H9 (cell line): ENCODE results near the gene FAM237B. TPM values are rescaled to one million over a fixed set of nuclear protein-coding genes. Genes with fewer than 3 reads are reported as not detected.

Experiments used
- DNase-seq: peaks from one replicate; pipeline ENCODE4 v3.0.0-alpha.2; 2017
- H2AFZ ChIP-seq: one replicate; pipeline ENCODE4 v1.6.1; 2013; ENCODE audit warnings: mild to moderate bottlenecking, low read length, control low read depth, moderate library complexity
- H2AK5ac ChIP-seq: 2 replicates; pipeline ENCODE4 v1.6.1; 2013; ENCODE audit warnings: low read length, control low read depth, mixed read lengths; ENCODE audit not compliant: insufficient read length
- H2BK120ac ChIP-seq: one replicate; pipeline ENCODE4 v1.6.1; 2013; ENCODE audit warnings: low read depth, mild to moderate bottlenecking, low read length, control low read depth, inconsistent platforms; ENCODE audit not compliant: poor library complexity, severe bottlenecking
- H2BK12ac ChIP-seq: 2 replicates; pipeline ENCODE4 v1.6.1; 2013; ENCODE audit warnings: low read length, control low read depth, mixed read lengths, low read depth; ENCODE audit not compliant: insufficient read length
- H2BK15ac ChIP-seq: 2 replicates; pipeline ENCODE4 v1.6.1; 2013; ENCODE audit warnings: low read depth, low read length, control low read depth
- H2BK20ac ChIP-seq: one replicate; pipeline ENCODE4 v1.6.1; 2013; ENCODE audit warnings: low read depth, mild to moderate bottlenecking, low read length, control low read depth, inconsistent platforms; ENCODE audit not compliant: poor library complexity, severe bottlenecking
- H2BK5ac ChIP-seq: 2 replicates; pipeline ENCODE4 v1.6.1; 2013; ENCODE audit warnings: low read length, control low read depth, mixed read lengths; ENCODE audit not compliant: insufficient read length
- H3K14ac ChIP-seq: 2 replicates; pipeline ENCODE4 v1.6.1; 2013; ENCODE audit warnings: low read length, control low read depth; ENCODE audit not compliant: insufficient read depth
- H3K18ac ChIP-seq: 2 replicates; pipeline ENCODE4 v1.6.1; 2013; ENCODE audit warnings: low read depth, mild to moderate bottlenecking, mixed read lengths, low read length, control low read depth; ENCODE audit not compliant: insufficient read length
- H3K23ac ChIP-seq: 2 replicates; pipeline ENCODE4 v1.6.1; 2013; ENCODE audit warnings: low read length, control low read depth, mixed read lengths, low read depth; ENCODE audit not compliant: insufficient read length
- H3K23me2 ChIP-seq: 2 replicates; pipeline ENCODE4 v1.6.1; 2013; ENCODE audit warnings: low read depth, mild to moderate bottlenecking, mixed read lengths, low read length, control low read depth; ENCODE audit not compliant: insufficient read length, poor library complexity, severe bottlenecking
- H3K27ac ChIP-seq: 2 replicates; pipeline ENCODE4 v1.5.1; 2013; ENCODE audit warnings: low read length, control low read depth, mixed read lengths, low read depth; ENCODE audit not compliant: insufficient read length
- H3K27me3 ChIP-seq: 2 replicates; pipeline ENCODE4 v1.6.1; 2013; ENCODE audit warnings: low read length, control low read depth, inconsistent platforms; ENCODE audit not compliant: insufficient read depth
- H3K4ac ChIP-seq: 2 replicates; pipeline ENCODE4 v1.6.1; 2013; ENCODE audit warnings: low read depth, mild to moderate bottlenecking, control low read depth, inconsistent platforms, low read length, moderate library complexity
- H3K4me1 ChIP-seq: 2 replicates; pipeline ENCODE4 v1.6.1; 2013; ENCODE audit warnings: low read length, control low read depth, inconsistent platforms; ENCODE audit not compliant: insufficient read depth
- H3K4me2 ChIP-seq: 2 replicates; pipeline ENCODE4 v1.6.1; 2013; ENCODE audit warnings: low read length, control low read depth, mixed read lengths; ENCODE audit not compliant: insufficient read length, insufficient read depth
- H3K56ac ChIP-seq: 2 replicates; pipeline ENCODE4 v1.6.1; 2013; ENCODE audit warnings: low read depth, mild to moderate bottlenecking, mixed read lengths, low read length, control low read depth; ENCODE audit not compliant: insufficient read length
- H3K79me1 ChIP-seq: 2 replicates; pipeline ENCODE4 v1.6.1; 2013; ENCODE audit warnings: low read depth, mild to moderate bottlenecking, moderate library complexity, low read length, control low read depth, inconsistent platforms; ENCODE audit not compliant: insufficient read depth, poor library complexity, severe bottlenecking
- H3K79me2 ChIP-seq: 2 replicates; pipeline ENCODE4 v1.6.1; 2013; ENCODE audit warnings: low read length, control low read depth, inconsistent platforms; ENCODE audit not compliant: insufficient read depth
- H3K9ac ChIP-seq: 2 replicates; pipeline ENCODE4 v1.6.1; 2013; ENCODE audit warnings: low read length, control low read depth, mixed read lengths; ENCODE audit not compliant: insufficient read length; ENCODE audit errors: extremely low read depth
- H3K9me3 ChIP-seq: one replicate; pipeline ENCODE4 v1.6.1; 2013; ENCODE audit warnings: low read depth, low read length, inconsistent platforms; ENCODE audit not compliant: control insufficient read depth
- H3T11ph ChIP-seq: one replicate; pipeline ENCODE4 v1.6.1; 2013; ENCODE audit warnings: mild to moderate bottlenecking, low read length, control low read depth, inconsistent platforms
- H4K20me1 ChIP-seq: one replicate; pipeline ENCODE4 v1.6.1; 2013; ENCODE audit not compliant: control insufficient read depth, insufficient read length, insufficient read depth
- H4K5ac ChIP-seq: 2 replicates; pipeline ENCODE4 v1.6.1; 2013; ENCODE audit warnings: low read depth, mild to moderate bottlenecking, mixed read lengths, low read length, control low read depth; ENCODE audit not compliant: insufficient read length
- H4K8ac ChIP-seq: replicated peaks from 2 replicates; pipeline ENCODE4 v1.6.1; 2013; ENCODE audit warnings: low read length, control low read depth, mixed read lengths, low read depth; ENCODE audit not compliant: insufficient read length
- H4K91ac ChIP-seq: 2 replicates; pipeline ENCODE4 v1.6.1; 2013; ENCODE audit warnings: low read depth, mild to moderate bottlenecking, moderate library complexity, mixed read lengths, low read length, control low read depth; ENCODE audit not compliant: insufficient read length
- H3K27ac Mint-ChIP-seq, 3 experiments: 2 replicates in 2 of 3; 3 replicates in 1 of 3; pipeline ENCODE4 v1.8.0; 2020 to 2021; ENCODE audit warnings: mixed read lengths in 3 of 3, mild to moderate bottlenecking in 1 of 3, moderate library complexity in 1 of 3
- H3K27me3 Mint-ChIP-seq: 2 replicates; pipeline ENCODE4 v1.8.0; 2021; ENCODE audit warnings: low read depth, mild to moderate bottlenecking, moderate library complexity, mixed read lengths
- H3K36me3 Mint-ChIP-seq, 3 experiments: 2 replicates in 2 of 3; 3 replicates in 1 of 3; pipeline ENCODE4 v1.8.0; 2020 to 2021; ENCODE audit warnings: low read depth in 3 of 3, mixed read lengths in 3 of 3; ENCODE audit not compliant: insufficient read depth in 1 of 3
- H3K4me1 Mint-ChIP-seq, 2 experiments: 2 replicates each; pipeline ENCODE4 v1.8.0; 2020; ENCODE audit warnings: mixed read lengths in 2 of 2
- H3K4me3 Mint-ChIP-seq, 2 experiments: 2 replicates in 1 of 2; 3 replicates in 1 of 2; pipeline ENCODE4 v1.8.0; 2020 to 2021; ENCODE audit warnings: mild to moderate bottlenecking in 2 of 2, mixed read lengths in 2 of 2, moderate library complexity in 1 of 2
- H3K9me3 Mint-ChIP-seq, 2 experiments: 2 replicates in 1 of 2; 3 replicates in 1 of 2; pipeline ENCODE4 v1.8.0; 2020; ENCODE audit warnings: mild to moderate bottlenecking in 2 of 2, mixed read lengths in 2 of 2, moderate library complexity in 1 of 2
- CTCF ChIP-seq: fragments of 200-600 bp; sonication (generic); conservative IDR thresholded peaks from 3 replicates; pipeline ENCODE4 v1.8.0; 2021; ENCODE audit warnings: antibody characterized with exemption, mild to moderate bottlenecking
- WGBS: extraction: QIAGEN DNeasy Blood & Tissue Kit; methylation state at CpG from one replicate; pipeline ENCODE4 v1.1.7; 2013; ENCODE audit warnings: missing lambda C conversion rate, low lambda C conversion rate, mixed read lengths; ENCODE audit not compliant: insufficient read length; ENCODE audit errors: extremely low coverage; 5-methylcytosine and 5-hydroxymethylcytosine counted together
- total RNA-seq: library from RNA; stranded (reverse); gene quantifications from 2 replicates; pipeline ENCODE4 v1.2.1, GENCODE V29; 2021

Gene FAM237B
- total RNA-seq, 1 experiment from 2014 or later = not detected

- Histone ChIP-seq H3K9me3 (no peaks in the 10 kb centered on the region), H4K8ac (no peak overlapping the region), H4K5ac (no peak overlapping the region), H3K4me2 (no peak overlapping the region), H3K56ac (no peak overlapping the region), H3T11ph (no peak overlapping the region), H2BK5ac (no peak overlapping the region), H2BK15ac (no peak overlapping the region), H2BK120ac (no peak overlapping the region), H3K9ac (no peak overlapping the region), H3K79me1 (no peaks in the 10 kb centered on the region), H4K20me1 (no peaks in the 10 kb centered on the region), H2BK12ac (no peak overlapping the region), H3K4ac (no peak overlapping the region), H3K4me1 (no peaks in the 10 kb centered on the region), H2AK5ac (no peak overlapping the region), H3K14ac (no peak overlapping the region), H3K23me2 (no peaks in the 10 kb centered on the region), H4K91ac (no peak overlapping the region), H2BK20ac (no peak overlapping the region), H3K79me2 (no peaks in the 10 kb centered on the region), H3K27ac (no peak overlapping the region), H3K27me3 (no peaks in the 10 kb centered on the region), H3K18ac (no peak overlapping the region), H3K23ac (no peak overlapping the region), H2AFZ (no peak overlapping the region)
- WGBS = no CpG with 5 or more reads among the region's 4 CpGs
- H3K4me1 Mint-ChIP-seq = peaks cover 0 to 2% of the 10 kb centered on the region in 2 experiments; a peak in 1 of 4 replicates
- no peak for TF ChIP-seq CTCF
- H3K36me3 Mint-ChIP-seq = no peaks in the 10 kb centered on the region
- H3K9me3 Mint-ChIP-seq = no peaks in the 10 kb centered on the region
- no peak overlapping the region for H3K4me3 Mint-ChIP-seq
- peaks cover 15% of the 10 kb centered on the region for H3K27me3 Mint-ChIP-seq
- H3K27ac Mint-ChIP-seq = no peak overlapping the region
- no peak for DNase-seq
Observed at GRCh38 chr7:90313907-90314306, 7.2 kb downstream of the FAM237B start.
